ENCODE data around the gene ENG.

ENG gene

DNA sequence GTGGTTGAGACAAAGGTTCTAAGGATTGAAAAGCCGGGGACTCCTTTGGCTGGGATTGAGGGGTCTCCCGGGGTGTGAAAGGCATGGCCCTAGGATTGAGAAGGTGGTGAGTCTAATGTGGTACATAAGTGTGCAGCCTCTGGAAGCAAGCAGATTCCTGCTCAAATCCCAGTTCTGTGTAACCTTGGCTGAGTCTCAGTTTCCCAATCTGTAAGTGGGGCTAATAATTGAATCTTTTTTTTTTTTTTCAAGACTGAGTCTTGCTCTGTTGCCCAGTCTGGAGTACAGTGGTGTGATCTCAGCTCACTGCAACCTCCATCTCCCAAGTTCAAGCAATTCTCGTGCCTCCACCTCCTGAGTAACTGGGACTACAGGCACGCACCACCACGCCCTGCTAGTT is 81.9 kb downstream of the ENG start:
- no peak overlapping the region for H3K4me3 ChIP-seq (ENCODE audit: low read depth, low read length)
- in situ Hi-C loops (cut with HindIII; ENCODE audit: low sequenced_read_pairs): no loop called here
- no peak for TF ChIP-seq CTCF (IDR thresholded peaks at IDR 0.05; ENCODE audit: low read depth, low read length)
- no peak for DNase-seq (ENCODE audit: low read depth, low spot score)

GRCh38 chr9:127771570-127772189 is 82.8 kb downstream of the ENG start:
- no peak for TF ChIP-seq CTCF (IDR thresholded peaks at IDR 0.05; ENCODE audit: low read depth, low read length)
- no peak for DNase-seq (ENCODE audit: low read depth, low spot score)
- in situ Hi-C loops (cut with HindIII; ENCODE audit: low sequenced_read_pairs): no loop called here
- H3K4me3 ChIP-seq (ENCODE audit: low read depth, low read length): peak overlapping the region; percentile 10

DNA sequence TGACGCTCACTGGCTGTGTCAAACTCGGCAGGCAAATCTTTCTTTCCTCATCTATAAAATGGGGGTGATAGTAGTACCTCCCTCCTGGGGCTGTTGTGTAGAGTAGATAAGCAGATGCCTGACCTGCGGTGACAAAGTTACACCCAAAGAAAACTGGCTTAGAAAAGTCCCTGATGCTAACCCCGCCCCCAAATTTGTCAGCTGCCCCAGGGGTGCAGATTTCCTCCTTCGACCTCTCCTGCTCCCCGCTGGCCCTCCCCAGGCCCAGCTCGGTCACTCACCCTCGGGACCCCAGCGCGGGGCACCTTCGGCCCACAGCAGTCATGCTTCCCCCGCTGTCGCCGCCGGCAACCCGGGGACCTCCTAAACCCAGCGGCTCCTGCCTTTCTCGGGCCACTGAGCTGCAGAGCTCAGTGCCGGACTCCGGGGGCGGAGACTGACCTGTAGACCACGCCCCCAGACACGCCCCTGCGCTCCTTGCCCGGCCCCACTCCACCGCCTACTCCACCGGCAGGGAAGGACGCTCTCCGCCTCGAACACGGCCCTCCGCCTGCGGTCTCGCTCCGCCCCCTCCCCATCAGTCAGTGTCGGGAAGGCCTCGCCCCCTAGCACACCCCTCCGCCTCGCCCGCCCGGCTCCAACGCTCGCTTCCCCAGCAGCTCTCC is 83.4 kb downstream of the ENG start:
- in situ Hi-C loops (cut with HindIII; ENCODE audit: low sequenced_read_pairs): no loop called here
- peak; percentile 97 for DNase-seq (ENCODE audit: low read depth, low spot score)
- no peak for TF ChIP-seq CTCF (IDR thresholded peaks at IDR 0.05; ENCODE audit: low read depth, low read length)
- peak overlapping the region; percentile 41 for H3K4me3 ChIP-seq (ENCODE audit: low read depth, low read length)

GRCh38 chr9:127770583-127770904 is 83.9 kb downstream of the ENG start:
- TF ChIP-seq CTCF (IDR thresholded peaks at IDR 0.05; ENCODE audit: low read depth, low read length): no peak
- in situ Hi-C loops (cut with HindIII; ENCODE audit: low sequenced_read_pairs): no loop called here
- no peak overlapping the region for H3K4me3 ChIP-seq (ENCODE audit: low read depth, low read length)
- no peak for DNase-seq (ENCODE audit: low read depth, low spot score)

DNA sequence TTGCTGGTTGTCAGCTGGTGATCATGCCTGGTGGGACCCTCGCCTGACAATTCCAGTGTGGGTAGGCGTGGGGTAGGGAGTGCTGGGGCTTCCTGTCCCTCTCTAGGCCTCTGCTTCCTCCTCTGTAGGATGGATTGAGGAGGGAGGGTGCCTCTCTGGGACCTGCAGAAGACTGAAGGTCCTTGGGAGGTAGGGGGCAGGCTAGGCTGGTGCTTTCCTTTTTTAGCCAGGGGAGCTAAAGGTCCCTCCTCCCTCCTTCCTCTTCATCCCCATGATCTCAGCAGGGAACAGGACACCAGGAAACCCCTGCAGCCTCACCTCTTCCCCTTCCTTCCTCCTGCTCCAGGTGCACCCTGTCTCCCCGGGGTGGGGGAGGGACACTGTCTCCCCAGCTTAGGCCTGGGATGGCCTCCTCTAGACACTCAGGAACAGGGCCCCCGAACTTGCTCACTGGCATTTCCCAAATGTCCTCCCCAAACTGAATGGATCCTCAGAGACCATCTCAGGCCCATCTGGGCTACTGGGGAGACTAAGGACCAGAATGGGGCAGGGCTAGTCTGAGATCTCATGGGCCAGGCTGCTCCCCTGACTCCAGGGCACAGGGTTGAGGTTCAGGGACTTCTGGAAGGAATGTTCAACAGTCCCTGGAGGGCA is 84.4 kb downstream of the ENG start:
- H3K4me3 ChIP-seq (ENCODE audit: low read depth, low read length): no peak overlapping the region
- TF ChIP-seq CTCF (IDR thresholded peaks at IDR 0.05; ENCODE audit: low read depth, low read length): no peak
- in situ Hi-C loops (cut with HindIII; ENCODE audit: low sequenced_read_pairs): no loop called here
- DNase-seq (ENCODE audit: low read depth, low spot score): no peak

DNA sequence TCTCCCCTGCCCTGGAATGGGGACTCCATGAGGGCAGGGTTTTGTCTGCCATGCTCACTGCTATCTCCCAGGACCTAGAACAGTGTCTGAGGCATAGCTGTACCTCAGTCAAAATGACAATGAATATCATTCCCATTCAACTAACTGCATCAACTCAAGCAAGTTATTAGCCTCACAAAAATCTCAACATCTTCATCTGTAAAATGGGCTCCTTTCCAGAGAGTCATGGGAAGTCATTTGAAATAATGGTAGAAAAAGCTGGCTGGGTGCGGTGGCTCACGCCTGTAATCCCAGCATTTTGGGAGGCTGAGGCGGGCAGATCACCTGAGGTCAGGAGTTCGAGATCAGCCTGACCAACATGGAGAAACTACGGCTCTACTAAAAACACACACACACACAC is 85.4 kb downstream of the ENG start:
- DNase-seq (ENCODE audit: low read depth, low spot score): no peak
- no peak overlapping the region for H3K4me3 ChIP-seq (ENCODE audit: low read depth, low read length)
- no peak for TF ChIP-seq CTCF (IDR thresholded peaks at IDR 0.05; ENCODE audit: low read depth, low read length)
- in situ Hi-C loops (cut with HindIII; ENCODE audit: low sequenced_read_pairs): no loop called here
